Heart right ventricle (tissue), 16 donors: ENCODE measurements around the gene PTPRM. TPM values are rescaled to one million over a fixed set of nuclear protein-coding genes. Genes with fewer than 3 reads are reported as not detected.

Experiments
- ATAC-seq, 8 donors: fragments of 200-7000 bp; cut with Tn5 transposase; one replicate each; pipeline ENCODE4 v1.9.1; 2020; ENCODE audit warnings: mild to moderate bottlenecking in 8 of 8, moderate library complexity in 8 of 8, moderate number of reproducible peaks in 1 of 8
- DNase-seq, 2 donors: peaks; one replicate each; pipeline ENCODE4 v3.0.0-alpha.2; 2020
- H3K27ac ChIP-seq, 10 donors: fragments of 200-600 bp; sonication (generic) in 2 of 10; one replicate each; pipeline versions ENCODE4 v1.5.0 to v1.8.0; 2020 to 2022; ENCODE audit warnings: mild to moderate bottlenecking in 3 of 10
- H3K27me3 ChIP-seq, 7 donors: fragments of 200-600 bp; one replicate each; pipeline ENCODE4 v1.8.0; 2021 to 2022; ENCODE audit warnings: mild to moderate bottlenecking in 2 of 7
- H3K36me3 ChIP-seq, 9 donors: fragments of 200-600 bp; sonication (generic) in 1 of 9; one replicate each; pipeline versions ENCODE4 v1.5.0 to v1.8.0; 2020 to 2022; ENCODE audit warnings: mild to moderate bottlenecking in 2 of 9
- H3K4me1 ChIP-seq, 9 donors: fragments of 200-600 bp; sonication (generic) in 1 of 9; one replicate each; pipeline versions ENCODE4 v1.5.0 to v1.8.0; 2020 to 2022; ENCODE audit warnings: mild to moderate bottlenecking in 4 of 9
- H3K4me3 ChIP-seq, 10 donors: fragments of 200-600 bp; sonication (generic) in 2 of 10; one replicate each; pipeline versions ENCODE4 v1.5.0 to v1.8.0; 2020 to 2022; ENCODE audit warnings: mild to moderate bottlenecking in 7 of 10, moderate library complexity in 2 of 10
- H3K9me3 ChIP-seq, 11 donors: fragments of 200-600 bp in 10 of 11; sonication (generic) in 2 of 11; one replicate each; pipeline versions ENCODE4 v1.5.0 to v1.8.0; 2013 to 2022; ENCODE audit warnings: mild to moderate bottlenecking in 2 of 11, control low read depth in 1 of 11, moderate library complexity in 1 of 11
- CTCF ChIP-seq, 9 donors: fragments of 200-600 bp; sonication (generic) in 2 of 9; IDR thresholded peaks; one replicate each; pipeline versions ENCODE4 v1.5.0 to v1.8.0; 2021 to 2022; ENCODE audit warnings: antibody characterized with exemption in 9 of 9, mild to moderate bottlenecking in 5 of 9, moderate library complexity in 1 of 9
- WGBS, 2 donors: extraction: QIAGEN DNeasy Blood & Tissue Kit; methylation state at CpG; one replicate each; pipeline ENCODE4 v1.1.7; 2013; ENCODE audit warnings: inconsistent platforms in 1 of 2; 5-methylcytosine and 5-hydroxymethylcytosine counted together
- intact Hi-C, 10 donors: fragments of 100-400 bp; cut with DNase I; formaldehyde crosslinking; loops; one replicate each; pipeline versions ENCODE4 v1.11.1 to v1.14.2; 2022
- polyA plus RNA-seq, 2 donors: library from polyadenylated mRNA; stranded (reverse); fragments of 200-250 nt; gene quantifications; one replicate each; pipeline ENCODE4 v1.2.3, GENCODE V29; 2013
- total RNA-seq, 10 donors: library from RNA; stranded (reverse); fragmentation: NEBNext Ultra II Directional in 3 of 10; extraction: Animal tissue kit (Norgen Biotek cat#: 25700) in 3 of 10; gene quantifications; one replicate each; pipeline versions ENCODE4 v1.2.1 to v1.2.4, GENCODE V29; 2021 to 2023
- donor health status: Arrhythmogenic right ventricular cardiomyopathy.
- donor health status: ischemic (EF 13 %, LVEDD 7.1; RV severe dilation, severe dysfunction).
- donor health status: healthy with polysubstance abuse.
- donor health status: DM: no; HTN: yes; CAD: no.
- donor health status: DM: no; HTN: no; CAD: no.
- donor health status: ischemic (EF 25% LVEDD 6.9; RV normal size, moderate dysfunction).
- donor health status: ischemic (EF 25% LVEDD 5.7; RV mildly dilated, moderate dysfunction).
- donor health status: healthy.
- donor health status: DM: yes; HTN: yes; CAD: no.
- donor health status: Ischemic cardiomyopathy.
- donor health status: ischemic (EF 35%, LVEDD 5.7; RV mildly dilated, moderate dysfunction).
- donor health status: nonischemic (EF 11% LVEDD 7.7; RV severe dilation, severe dysfunction).
- donor health status: DM: yes; HTN: yes; CAD: no.
- donor health status: PGD.
- donor health status: ischemic (EF 29% LVEDD 5.4; RV normal size, mild dysfunction).
- donor health status: nonischemic (EF 23%, LVEDD 6.1; RV moderate dilation, normal function).

PTPRM gene
- total and polyA plus RNA-seq, 12 donors: 81.7 to 170 (median 132) TPM

GRCh38 chr18:8257851-8258434, 690.8 kb downstream of the PTPRM start:
- TF ChIP-seq CTCF (IDR thresholded peaks at IDR 0.05): no peak
- Histone ChIP-seq H3K27me3 (no peaks in the 10 kb centered on the region), H3K27ac (peak overlapping the region in 1 of 10 donors; percentile 16), H3K36me3 (peaks cover 0 to 73% (median 0%) of the 10 kb centered on the region in 9 donors), H3K9me3 (no peaks in the 10 kb centered on the region), H3K4me3 (no peak overlapping the region), H3K4me1 (peaks cover 0 to 45% (median 19%) of the 10 kb centered on the region in 9 donors)
- DNase-seq (peak in 1 of 2 donors; percentile 8), ATAC-seq (peak in 3 of 8 donors; percentile 45 to 70 (median 61))
- WGBS, 2 donors: 74 to 79% methylated on average over 5 of the region's 5 CpGs
- intact Hi-C loops: loop anchor here in 3 of 10 donors (10.0 kb wide), 3 partner anchors 57 to 113 kb away; no protein-coding TSS in a partner anchor

- H3K4me3 ChIP-seq: no peak overlapping the region
- H3K27me3 ChIP-seq: no peaks in the 10 kb centered on the region
- WGBS, 2 donors: 88 to 100% methylated on average over 1 of the region's 1 CpG
- intact Hi-C loops: no loop called here
- H3K36me3 ChIP-seq: peaks cover 0 to 74% (median 0%) of the 10 kb centered on the region in 9 donors
- TF ChIP-seq CTCF (IDR thresholded peaks at IDR 0.05): no peak
- H3K4me1 ChIP-seq: peaks cover 0 to 21% (median 7%) of the 10 kb centered on the region in 9 donors
- no peaks in the 10 kb centered on the region for H3K9me3 ChIP-seq
- H3K27ac ChIP-seq: no peak overlapping the region
- ATAC-seq (peak in 1 of 8 donors; percentile 18), DNase-seq (no peak)
Observed at GRCh38 chr18:8260319-8260718, 693.2 kb downstream of the PTPRM start.

- ATAC-seq (no peak), DNase-seq (no peak)
- Histone ChIP-seq H3K27ac (no peak overlapping the region), H3K27me3 (no peaks in the 10 kb centered on the region), H3K9me3 (no peaks in the 10 kb centered on the region), H3K4me1 (peaks cover 0 to 20% (median 7%) of the 10 kb centered on the region in 9 donors), H3K4me3 (no peak overlapping the region), H3K36me3 (peaks cover 0 to 79% (median 0%) of the 10 kb centered on the region in 9 donors)
- intact Hi-C loops: no loop called here
- no peak for TF ChIP-seq CTCF (IDR thresholded peaks at IDR 0.05)
- 76 to 82% methylated on average over 9 of the region's 9 CpGs for WGBS, 2 donors
Observed at GRCh38 chr18:8260827-8261226, 693.7 kb downstream of the PTPRM start.

- DNase-seq (no peak), ATAC-seq (no peak)
- WGBS, 2 donors: 68 to 79% methylated on average over 7 of the region's 7 CpGs
- H3K9me3 ChIP-seq: no peaks in the 10 kb centered on the region
- H3K4me3 ChIP-seq: no peak overlapping the region
- intact Hi-C loops: no loop called here
- H3K27ac ChIP-seq: no peak overlapping the region
- no peaks in the 10 kb centered on the region for H3K27me3 ChIP-seq
- no peak for TF ChIP-seq CTCF (IDR thresholded peaks at IDR 0.05)
- peaks cover 0 to 76% (median 0%) of the 10 kb centered on the region in 9 donors for H3K36me3 ChIP-seq
- H3K4me1 ChIP-seq: peaks cover 0 to 20% (median 7%) of the 10 kb centered on the region in 9 donors
Observed at GRCh38 chr18:8261651-8262091, 694.6 kb downstream of the PTPRM start.
